ENCODE results near the gene WDFY1.
A peak's percentile ranks its signal among the peaks of the same experiment; 100 is the strongest.
"Not testable (repeated sequence)": the region's sequence is repeated elsewhere in the genome, so short reads cannot be mapped to it uniquely, and the experiment has no call there.

WDFY1 gene

DNA sequence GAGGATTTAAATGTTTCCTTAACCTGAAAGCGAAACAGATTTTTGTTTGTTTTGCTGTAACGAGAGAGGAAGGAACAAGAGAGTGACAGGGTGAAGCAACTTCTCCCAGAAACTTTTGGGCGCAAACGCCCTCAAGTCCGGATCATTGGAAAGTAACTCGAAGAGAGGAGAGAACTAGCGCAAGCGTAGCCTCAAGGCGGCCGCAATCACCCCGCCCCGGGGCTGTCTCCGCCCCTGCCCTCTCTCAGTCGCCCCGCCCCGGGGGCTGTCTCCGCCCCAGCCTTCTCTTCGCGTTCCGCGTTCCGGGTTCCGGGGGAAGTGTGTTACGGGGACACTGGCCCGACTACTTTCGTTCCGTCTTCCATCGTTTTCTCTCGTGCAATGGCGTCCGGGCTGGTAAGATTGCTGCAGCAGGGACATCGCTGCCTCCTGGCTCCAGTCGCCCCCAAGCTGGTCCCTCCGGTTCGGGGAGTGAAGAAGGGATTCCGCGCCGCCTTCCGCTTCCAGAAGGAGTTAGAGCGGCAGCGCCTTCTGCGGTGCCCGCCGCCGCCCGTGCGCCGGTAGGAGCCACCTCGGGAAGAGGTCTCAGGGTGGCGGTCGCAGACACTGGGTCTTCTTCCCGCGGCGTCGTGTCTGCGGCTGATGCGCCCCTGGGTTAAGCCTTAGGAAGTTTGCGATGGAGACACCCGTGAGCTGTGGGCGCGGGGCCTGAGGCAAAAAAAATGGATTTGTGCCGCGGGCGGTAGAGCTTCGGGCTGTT, 12.1 kb upstream of the WDFY1 start, which contains the start of gene MRPL44:
Gene MRPL44, plus strand, starts transcription at position 372 of the 760 bp plus-strand sequence. Its CDS starts 10 bp downstream, at position 382.
- peak; percentile 88 for DNase-seq (ENCODE audit: low spot score)

- DNase-seq (ENCODE audit: low spot score) = no peak
Observed at GRCh38 chr2:223956300-223956699, 11.2 kb upstream of the WDFY1 start.

DNA sequence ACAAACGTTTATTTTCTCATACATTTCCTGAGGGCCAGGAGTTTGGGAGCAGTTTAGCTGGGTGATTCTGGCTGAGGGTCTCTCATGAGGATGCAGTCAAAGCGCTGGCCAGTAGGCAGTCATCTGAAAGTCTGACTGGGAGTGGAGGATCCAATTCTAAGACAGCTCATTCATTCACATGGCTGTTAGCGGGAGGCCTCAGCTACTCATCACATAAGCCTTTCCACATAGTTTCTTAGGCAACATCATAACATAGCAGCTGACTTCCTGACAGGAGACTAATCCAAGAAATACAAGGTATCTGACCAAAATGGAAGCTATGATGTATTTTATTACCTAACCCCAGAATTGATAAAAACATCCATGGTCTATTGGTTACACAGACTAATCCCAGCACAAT, 9.3 kb upstream of the WDFY1 start:
- no peak for DNase-seq (ENCODE audit: low spot score)

DNA sequence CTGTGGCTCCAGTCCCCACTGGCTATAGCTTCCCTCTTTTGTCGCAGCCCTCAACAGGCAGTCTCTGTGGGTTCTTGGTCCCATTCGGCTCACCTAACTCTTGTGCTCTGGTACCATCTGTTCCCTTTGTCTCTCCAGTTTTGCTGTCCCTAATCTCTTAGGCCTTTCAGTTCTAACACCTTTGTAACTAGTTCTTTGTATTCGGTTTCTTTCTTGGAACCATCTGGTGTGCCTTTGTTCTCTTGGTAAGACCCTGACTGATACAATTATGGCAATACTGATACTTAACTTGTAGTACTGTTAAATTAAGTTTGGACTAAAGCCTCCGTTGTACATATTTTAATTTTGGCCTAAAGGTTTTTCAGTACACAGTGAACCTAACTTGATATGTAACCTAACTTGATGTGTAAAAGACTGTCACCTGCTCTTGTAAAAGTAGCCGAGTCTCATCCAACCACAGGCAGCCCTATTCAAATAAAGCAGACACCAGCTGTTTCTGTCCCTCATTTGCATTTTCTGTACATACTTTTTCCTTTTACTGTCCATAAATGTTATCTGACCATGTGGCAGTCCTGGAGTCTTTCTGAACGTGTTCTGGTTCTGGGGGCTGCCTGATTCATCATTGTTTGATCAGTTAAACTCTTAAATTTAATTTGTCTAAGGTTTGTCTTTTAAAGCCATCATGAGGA, 7.3 kb upstream of the WDFY1 start:
- no peak for DNase-seq (ENCODE audit: low spot score)

- DNase-seq (ENCODE audit: low spot score) = no peak
Observed at GRCh38 chr2:223950448-223951347, 5.6 kb upstream of the WDFY1 start.

- no peak for DNase-seq (ENCODE audit: low spot score)
Observed at GRCh38 chr2:223949241-223949840, 4.2 kb upstream of the WDFY1 start.

- no peak for DNase-seq (ENCODE audit: low spot score)
Observed at GRCh38 chr2:223947711-223948205, 2.6 kb upstream of the WDFY1 start.

DNA sequence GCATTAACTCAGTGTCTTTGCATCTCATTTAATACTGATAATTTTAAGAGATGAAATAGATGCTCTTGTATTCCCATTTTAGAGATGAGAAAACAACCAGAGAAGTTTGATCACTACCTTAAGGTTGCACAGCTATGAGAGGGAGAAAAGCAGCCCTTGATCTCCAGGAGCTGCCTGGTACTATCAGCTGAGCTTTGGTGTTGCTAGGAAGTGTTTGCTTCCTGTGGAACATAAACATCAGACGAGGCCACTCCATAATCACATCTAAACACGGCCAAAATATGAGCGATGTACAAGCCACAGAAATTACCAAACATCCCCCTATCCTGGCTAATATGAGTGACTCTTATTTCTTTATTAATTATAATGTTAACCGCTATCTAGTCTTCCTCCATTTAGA, 620 bp upstream of the WDFY1 start:
- DNase-seq (ENCODE audit: low spot score) = no peak

DNA sequence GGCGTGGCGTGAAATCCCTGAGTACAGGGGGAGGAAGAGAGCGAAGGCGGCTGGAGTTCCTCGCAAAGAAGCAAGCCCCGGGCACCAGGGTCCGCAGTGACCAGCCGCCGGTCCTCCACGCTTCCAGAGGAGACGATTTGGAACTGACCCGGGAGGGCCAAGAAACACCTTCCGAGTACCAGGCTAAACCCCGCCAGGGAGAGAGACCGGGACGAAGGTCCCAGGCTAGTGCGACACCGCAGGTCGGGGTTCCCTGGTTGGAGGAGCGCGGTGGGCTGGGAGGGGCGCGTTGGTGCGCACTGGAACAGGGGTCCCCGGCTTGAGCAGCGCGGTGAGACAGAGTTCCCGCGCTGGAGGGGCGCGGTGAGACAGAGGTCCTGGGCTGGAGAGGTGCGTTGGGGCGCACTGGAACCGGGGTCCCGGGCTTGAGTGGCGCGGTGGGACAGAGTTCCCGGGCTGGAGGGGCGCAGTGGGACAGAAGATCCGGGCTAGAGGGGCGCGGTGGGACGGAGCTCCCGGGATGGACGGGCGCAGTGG, 901 bp downstream of the WDFY1 start:
- DNase-seq (ENCODE audit: low spot score) = no peak

DNA sequence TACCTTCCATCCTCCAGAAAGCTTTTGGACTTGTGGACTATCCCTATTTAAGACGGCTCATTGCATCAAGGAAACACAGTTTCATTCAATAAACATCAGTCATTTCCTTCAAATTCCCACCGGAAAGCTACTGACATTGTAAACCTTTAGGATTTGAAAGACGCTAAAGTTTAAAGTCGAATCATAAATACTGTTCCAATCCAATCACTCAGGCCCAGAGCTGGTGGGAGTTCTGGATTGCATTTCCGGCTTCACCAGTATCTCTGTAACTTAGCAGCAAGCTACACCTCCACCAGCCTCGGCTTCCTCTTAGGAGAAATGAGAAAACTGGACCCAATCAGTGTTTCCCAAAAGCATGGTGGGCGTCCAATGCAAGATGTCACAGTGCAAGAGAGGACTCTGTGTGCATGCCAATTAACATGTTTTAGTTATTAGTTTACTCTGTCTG, 1.6 kb downstream of the WDFY1 start:
- DNase-seq (ENCODE audit: low spot score) = no peak

DNA sequence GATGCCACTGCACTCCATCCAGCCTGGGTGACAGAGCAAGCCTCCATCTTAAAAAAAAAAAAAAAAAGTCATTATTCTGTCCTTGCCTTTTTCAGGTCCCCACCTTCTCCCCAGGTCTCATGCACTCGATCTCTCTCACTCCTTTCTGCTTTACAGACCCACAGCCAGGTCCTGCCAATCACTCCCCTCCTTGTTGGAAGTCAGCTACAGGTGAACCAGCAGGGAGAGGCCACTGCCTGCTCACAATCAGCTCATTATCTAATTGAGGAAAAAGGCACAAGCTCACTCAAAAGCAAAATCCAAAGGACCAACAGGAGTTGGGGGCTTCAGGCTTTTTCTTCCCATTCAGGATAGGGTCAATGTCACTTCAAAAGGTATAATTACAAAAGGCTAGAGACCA, 2.0 kb downstream of the WDFY1 start:
- DNase-seq (ENCODE audit: low spot score) = no peak

- no peak for DNase-seq (ENCODE audit: low spot score)
Observed at GRCh38 chr2:223941579-223942277, 3.4 kb downstream of the WDFY1 start.

DNA sequence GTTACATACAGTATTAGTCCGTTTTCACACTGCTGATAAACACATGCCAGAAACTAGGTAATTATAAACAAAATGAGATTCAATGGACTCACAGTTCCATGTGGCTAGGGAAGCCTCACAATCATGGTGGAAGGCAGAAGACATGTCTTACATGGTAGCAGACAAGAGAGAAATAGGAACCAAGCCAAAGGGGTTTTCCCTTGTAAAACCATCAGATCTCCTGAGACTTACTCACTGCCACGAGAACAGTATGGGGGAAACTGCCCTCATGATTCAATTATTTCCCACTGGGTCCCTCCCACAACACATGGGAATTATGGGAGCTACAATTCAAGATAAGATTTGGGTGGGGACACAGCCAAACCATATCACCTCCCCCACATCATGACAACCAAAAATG, 5.7 kb downstream of the WDFY1 start:
- DNase-seq (ENCODE audit: low spot score) = not testable (repeated sequence)

DNA sequence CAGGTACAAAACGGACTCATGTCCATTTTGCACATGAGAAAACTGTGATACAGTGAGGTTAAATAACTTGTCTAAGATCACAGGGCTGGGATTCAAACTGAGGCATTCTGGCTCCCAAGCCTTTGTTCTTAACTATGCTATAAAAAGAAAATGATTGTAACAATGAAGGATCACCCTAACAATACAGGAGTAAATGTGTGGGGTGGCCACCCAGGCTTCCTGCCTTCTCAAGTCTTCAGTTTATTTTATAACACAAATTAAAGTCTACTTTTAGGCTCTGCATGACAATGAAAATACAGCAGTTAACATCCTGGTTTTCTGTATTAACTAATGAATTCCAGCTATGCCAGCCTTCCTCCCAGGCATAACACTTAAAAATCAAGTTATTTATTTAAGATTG, 7.6 kb downstream of the WDFY1 start:
- DNase-seq (ENCODE audit: low spot score) = no peak

GRCh38 chr2:223936862-223937326, 8.2 kb downstream of the WDFY1 start:
- no peak for DNase-seq (ENCODE audit: low spot score)

DNA sequence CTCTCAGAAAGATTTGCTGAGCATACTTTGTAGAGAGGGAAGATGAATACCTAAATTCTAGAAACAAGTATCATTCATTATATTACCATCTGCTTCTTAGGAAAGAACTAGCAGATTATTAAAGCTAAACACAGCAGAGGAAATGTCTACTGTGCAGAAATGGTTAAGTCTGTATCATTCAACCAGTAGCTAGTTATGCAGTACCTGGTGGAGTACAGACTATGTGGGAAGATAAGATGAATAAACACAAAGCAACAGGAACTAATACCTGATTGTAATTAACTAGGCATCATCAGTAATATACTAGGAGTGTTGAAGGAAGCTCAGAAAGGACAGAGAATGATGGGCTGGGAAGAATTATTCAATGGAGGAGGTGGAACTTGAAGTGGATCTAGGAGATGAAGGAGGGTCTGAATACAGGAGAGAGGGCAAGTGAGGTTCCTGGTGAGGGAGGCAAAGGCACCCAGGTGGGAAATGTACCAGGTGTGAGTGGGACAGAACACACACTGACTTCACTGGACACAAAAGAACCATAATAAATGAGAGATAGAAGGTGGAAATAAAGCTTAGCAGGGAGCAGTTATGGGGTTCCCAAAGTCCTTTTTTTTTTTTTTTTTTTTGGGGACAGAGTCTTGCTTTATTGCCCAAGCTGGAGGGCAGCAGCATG, 9.5 kb downstream of the WDFY1 start:
- DNase-seq (ENCODE audit: low spot score) = no peak

GRCh38 chr2:223934870-223935269, 10.3 kb downstream of the WDFY1 start:
- DNase-seq (ENCODE audit: low spot score) = no peak

- no peak for DNase-seq (ENCODE audit: low spot score)
Observed at GRCh38 chr2:223932816-223933800, 12.0 kb downstream of the WDFY1 start.

Data from SK-N-DZ (cell line).